OCI-LY7 (cell line): ENCODE measurements around the gene PDZRN4. TPM values are rescaled to one million over a fixed set of nuclear protein-coding genes. Genes with fewer than 3 reads are reported as not detected.
"Not testable (repeated sequence)": the region's sequence is repeated elsewhere in the genome, so short reads cannot be mapped to it uniquely, and the experiment has no call there.

Experiments
- BruUV-seq: library from RNA; stranded (reverse); fragments of 400-500 nt; replicated peaks from 2 replicates; lab custom pipeline; 2021; lab: Mats Ljungman, UMichigan
- CTCF ChIA-PET: fragments of 300-600 bp; sonication (Branson Sonifier 250); formaldehyde crosslinking; loops from one replicate; lab custom pipeline; 2022; ENCODE audit warnings: antibody characterized with exemption; ENCODE audit not compliant: unreplicated experiment; lab: Charles Lee
- POLR2A ChIA-PET: fragments of 300-600 bp; sonication (Branson Sonifier 250); formaldehyde crosslinking; loops from one replicate; lab custom pipeline; 2022; ENCODE audit warnings: antibody characterized with exemption; lab: Charles Lee
- DNase-seq: peaks from one replicate; pipeline ENCODE4 v3.0.0-alpha.2; 2015; ENCODE audit warnings: low spot score
- H2AFZ ChIP-seq: fragments of 200-600 bp; sonication (generic), shearing (Covaris generic); 2 replicates; pipeline ENCODE4 v1.6.1; 2014; ENCODE audit warnings: mild to moderate bottlenecking, antibody characterized with exemption, low read length, moderate library complexity
- H3K27ac ChIP-seq: fragments of 200-600 bp; sonication (generic); 2 replicates; pipeline ENCODE4 v1.5.1; 2014; ENCODE audit warnings: mixed run types, low read depth, mild to moderate bottlenecking, moderate library complexity, low read length, inconsistent platforms; ENCODE audit not compliant: poor library complexity, severe bottlenecking
- H3K36me3 ChIP-seq: fragments of 200-600 bp; sonication (generic); 2 replicates; pipeline ENCODE4 v1.6.1; 2014; ENCODE audit warnings: mild to moderate bottlenecking, antibody characterized with exemption, low read length, moderate library complexity, mixed read lengths; ENCODE audit not compliant: insufficient read depth
- H3K4me1 ChIP-seq: fragments of 200-600 bp; sonication (generic); 2 replicates; pipeline ENCODE4 v1.5.1; 2014; ENCODE audit warnings: mild to moderate bottlenecking, low read length; ENCODE audit not compliant: insufficient read depth, poor library complexity, severe bottlenecking
- H3K4me2 ChIP-seq: fragments of 200-600 bp; sonication (generic); 2 replicates; pipeline ENCODE4 v1.6.1; 2014; ENCODE audit warnings: mild to moderate bottlenecking, low read length
- H3K4me3 ChIP-seq: fragments of 200-600 bp; sonication (generic); 2 replicates; pipeline ENCODE4 v1.5.1; 2014; ENCODE audit warnings: mild to moderate bottlenecking, low read depth, low read length; ENCODE audit not compliant: poor library complexity, severe bottlenecking
- H3K79me2 ChIP-seq: fragments of 200-600 bp; sonication (generic); 2 replicates; pipeline ENCODE4 v1.6.1; 2016; ENCODE audit warnings: low read depth, mild to moderate bottlenecking, low read length, moderate library complexity, mixed read lengths; ENCODE audit not compliant: insufficient read depth
- H3K9me2 ChIP-seq: fragments of 200-600 bp; sonication (generic); 2 replicates; pipeline ENCODE4 v1.6.1; 2016; ENCODE audit warnings: mild to moderate bottlenecking, low read length, mixed read lengths; ENCODE audit not compliant: insufficient read depth
- H3K9me3 ChIP-seq: fragments of 200-600 bp; sonication (generic); 2 replicates; pipeline ENCODE4 v1.6.1; 2014; ENCODE audit warnings: mild to moderate bottlenecking, mixed run types, low read length, mixed read lengths
- H4K20me1 ChIP-seq: fragments of 200-600 bp; sonication (generic); 2 replicates; pipeline ENCODE4 v1.6.1; 2014; ENCODE audit warnings: mild to moderate bottlenecking, antibody characterized with exemption, low read length, moderate library complexity, mixed read lengths; ENCODE audit not compliant: insufficient read depth
- CTCF ChIP-seq: fragments of 200-600 bp; sonication (generic); conservative IDR thresholded peaks from 2 replicates; pipeline ENCODE4 v1.5.1; 2014; ENCODE audit warnings: mild to moderate bottlenecking, antibody characterized with exemption, low read length, moderate library complexity, mixed read lengths
- EZH2phosphoT487 ChIP-seq: fragments of 200-600 bp; sonication (generic); IDR thresholded peaks from 2 replicates; pipeline ENCODE4 v1.6.1; 2018; ENCODE audit warnings: low read depth, borderline replicate concordance, mild to moderate bottlenecking, mixed run types, antibody characterized with exemption, low read length, moderate library complexity, mixed read lengths
- intact Hi-C: fragments of 100-400 bp; cut with micrococcal nuclease; formaldehyde crosslinking; loops from one replicate; pipeline ENCODE4 v1.10.0; 2022; ENCODE audit not compliant: unreplicated experiment
- total RNA-seq, 2 experiments: library from RNA; depleted of rRNA in 1 of 2; stranded (reverse); fragments of >200 nt in 1 of 2; shearing (Covaris generic) in 1 of 2; gene quantifications; 2 replicates each; pipeline ENCODE4 v1.2.3, GENCODE V29; 2014 to 2022

Gene PDZRN4
- total RNA-seq, 2 experiments from 2014 or later = 6.8 to 16.8 TPM

- ChIA-PET POLR2A (interaction anchor here (1.0 to 1.2 kb wide), 2 partner anchors 14 to 1112 kb away, joined by 3 read pairs; no protein-coding TSS in a partner anchor), CTCF (no interaction called here)
- Histone ChIP-seq H2AFZ (no peak overlapping the region), H4K20me1 (peaks cover 4% of the 10 kb centered on the region; the same call in 1 of the 2 replicates), H3K36me3 (no peaks in the 10 kb centered on the region), H3K79me2 (no peaks in the 10 kb centered on the region), H3K9me2 (no peaks in the 10 kb centered on the region), H3K4me2 (no peak overlapping the region), H3K27ac (no peak overlapping the region), H3K9me3 (no peaks in the 10 kb centered on the region), H3K4me1 (no peaks in the 10 kb centered on the region), H3K4me3 (no peak overlapping the region)
- TF ChIP-seq EZH2phosphoT487 (no peak), CTCF (no peak)
- no TSS peak for BruUV-seq
- intact Hi-C loops = loop anchor here (1.0 to 10.0 kb wide), 4 partner anchors 334 to 1287 kb away; no protein-coding TSS in a partner anchor
- DNase-seq = no peak
Measured at GRCh38 chr12:41277946-41278267, 89.8 kb downstream of the PDZRN4 start.

- H4K20me1 ChIP-seq, H3K36me3 ChIP-seq, H3K4me2 ChIP-seq, DNase-seq, intact Hi-C loops, H3K4me3 ChIP-seq, H2AFZ ChIP-seq, H3K4me1 ChIP-seq, H3K9me2 ChIP-seq, BruUV-seq, H3K27ac ChIP-seq, CTCF ChIA-PET, H3K79me2 ChIP-seq, H3K9me3 ChIP-seq: not testable (repeated sequence)
- POLR2A ChIA-PET = interaction anchor here (0.6 kb wide), 3 partner anchors 27 to 689 kb away, joined by 3 to 8 read pairs (median 4); no protein-coding TSS in a partner anchor
Measured at GRCh38 chr12:41280341-41281095, 92.4 kb downstream of the PDZRN4 start.

- H3K36me3 ChIP-seq, BruUV-seq, DNase-seq, H4K20me1 ChIP-seq, H3K9me3 ChIP-seq, H3K4me1 ChIP-seq, H2AFZ ChIP-seq, H3K9me2 ChIP-seq, H3K4me3 ChIP-seq, H3K79me2 ChIP-seq, intact Hi-C loops, H3K4me2 ChIP-seq, CTCF ChIA-PET, H3K27ac ChIP-seq: not testable (repeated sequence)
- POLR2A ChIA-PET = interaction anchor here (0.7 kb wide), 1 partner anchor 583 kb away, joined by 3 read pairs; no protein-coding TSS in a partner anchor
Measured at GRCh38 chr12:41285470-41285869, 97.3 kb downstream of the PDZRN4 start.
